ENCODE measurements around the gene DPP9.

DPP9 gene

GRCh38 chr19:4636151-4636717 is 87.4 kb downstream of the DPP9 start:
- H3K4me3 ChIP-seq (ENCODE audit: low read length), result peak overlapping the region; percentile 74
- peak overlapping the region; percentile 81 for H3K9ac ChIP-seq (ENCODE audit: low read length)
- DNase-seq (ENCODE audit: low read depth), result peak; percentile 85
- no peaks in the 10 kb centered on the region for H3K9me3 ChIP-seq (ENCODE audit: control insufficient read depth, low read length)
- peaks cover 23% of the 10 kb centered on the region for H3K4me1 ChIP-seq (ENCODE audit: control insufficient read depth, insufficient read depth, low read length)
- H3K36me3 ChIP-seq (ENCODE audit: control insufficient read depth, insufficient read depth, low read length, severe bottlenecking), result no peaks in the 10 kb centered on the region
- no peaks in the 10 kb centered on the region for H3K27me3 ChIP-seq (replicated peaks; ENCODE audit: control insufficient read depth, insufficient read depth, low read length)

GRCh38 chr19:4635754-4636116 is 87.9 kb downstream of the DPP9 start:
- DNase-seq (ENCODE audit: low read depth), result no peak
- peak overlapping the region; percentile 81 for H3K9ac ChIP-seq (ENCODE audit: low read length)
- H3K27me3 ChIP-seq (replicated peaks; ENCODE audit: control insufficient read depth, insufficient read depth, low read length), result no peaks in the 10 kb centered on the region
- no peaks in the 10 kb centered on the region for H3K36me3 ChIP-seq (ENCODE audit: control insufficient read depth, insufficient read depth, low read length, severe bottlenecking)
- H3K4me3 ChIP-seq (ENCODE audit: low read length), result peak overlapping the region; percentile 74
- no peaks in the 10 kb centered on the region for H3K9me3 ChIP-seq (ENCODE audit: control insufficient read depth, low read length)
- H3K4me1 ChIP-seq (ENCODE audit: control insufficient read depth, insufficient read depth, low read length), result peaks cover 23% of the 10 kb centered on the region

DNA sequence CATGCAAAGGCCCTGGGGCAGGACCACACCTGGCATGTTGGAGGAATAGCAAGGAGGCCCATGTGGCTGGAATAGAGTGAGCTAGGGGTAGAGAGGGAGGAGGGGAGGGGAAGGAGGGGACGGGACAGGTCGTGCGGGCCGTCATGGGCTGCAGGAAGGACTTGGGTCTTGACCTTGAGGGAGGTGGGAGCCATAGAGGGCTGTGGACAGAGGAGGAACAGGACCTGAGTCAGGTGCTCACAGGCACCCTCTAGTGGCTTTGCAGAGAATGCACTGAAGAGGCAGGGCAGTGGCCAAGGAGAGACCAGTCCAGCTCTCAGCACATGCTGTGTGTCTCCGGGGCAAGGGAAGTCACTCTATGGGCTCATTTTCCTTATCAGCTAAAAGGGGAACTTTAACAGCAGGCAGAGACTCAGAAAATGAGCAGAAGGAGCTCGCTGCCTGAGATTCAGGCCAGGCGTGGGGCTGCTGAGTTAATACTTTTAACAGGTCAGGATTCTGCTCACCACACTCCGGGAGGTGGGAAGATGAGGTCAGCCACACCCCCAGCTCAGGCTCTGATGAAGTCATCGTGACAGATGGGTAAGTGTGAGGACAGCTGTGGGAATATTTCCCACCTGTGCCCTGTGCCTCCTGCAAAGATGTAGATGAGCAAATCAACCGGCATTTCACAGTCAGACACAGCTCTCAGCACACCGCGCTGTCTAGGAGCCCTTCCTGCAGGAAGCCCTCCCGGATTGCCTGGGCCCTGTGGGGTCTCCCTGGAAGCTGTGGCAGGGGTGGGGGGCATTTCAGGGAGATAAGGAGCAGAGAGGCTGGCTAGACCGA is 90.3 kb downstream of the DPP9 start:
- Histone ChIP-seq H3K4me3 (ENCODE audit: low read length) (no peak overlapping the region), H3K27me3 (replicated peaks; ENCODE audit: control insufficient read depth, insufficient read depth, low read length) (peaks cover 4% of the 10 kb centered on the region), H3K9me3 (ENCODE audit: control insufficient read depth, low read length) (no peaks in the 10 kb centered on the region), H3K9ac (ENCODE audit: low read length) (no peak overlapping the region), H3K36me3 (ENCODE audit: control insufficient read depth, insufficient read depth, low read length, severe bottlenecking) (no peaks in the 10 kb centered on the region), H3K4me1 (ENCODE audit: control insufficient read depth, insufficient read depth, low read length) (peaks cover 20% of the 10 kb centered on the region)
- peak; percentile 70 for DNase-seq (ENCODE audit: low read depth)
